ENCODE results near the gene SYNE2. TPM values are rescaled to one million over a fixed set of nuclear protein-coding genes. Genes with fewer than 3 reads are reported as not detected.

The SYNE2 gene
- total and polyA plus RNA-seq, 2 donors (not counting 1 experiment from before 2014, with no cell fraction given) = 3.1 to 15.4 TPM

DNA sequence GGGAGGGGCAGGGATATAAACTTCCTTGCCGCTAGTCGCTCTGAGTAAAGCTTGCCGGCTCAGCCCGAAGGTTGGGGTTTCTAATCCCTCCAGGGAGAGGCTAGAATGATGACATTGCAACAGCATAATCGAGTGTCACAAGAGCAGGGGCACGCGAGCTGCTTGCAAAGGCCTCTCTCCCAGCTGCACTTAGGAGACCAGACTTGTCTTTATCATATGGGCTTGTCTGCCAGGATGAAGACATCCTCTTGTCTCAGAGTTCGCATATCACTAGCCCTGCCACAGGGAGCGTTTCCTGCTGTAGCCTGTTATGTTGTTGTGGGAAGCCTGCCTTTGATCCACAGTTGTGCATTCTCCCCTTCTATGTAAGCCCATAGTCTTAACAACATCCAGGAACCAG lies 261.4 kb downstream of the SYNE2 start:
- TF ChIP-seq EZH2 (IDR thresholded peaks at IDR 0.05; ENCODE audit: low read length, missing control alignments) = no peak
- TF ChIP-seq, protein P1, sequence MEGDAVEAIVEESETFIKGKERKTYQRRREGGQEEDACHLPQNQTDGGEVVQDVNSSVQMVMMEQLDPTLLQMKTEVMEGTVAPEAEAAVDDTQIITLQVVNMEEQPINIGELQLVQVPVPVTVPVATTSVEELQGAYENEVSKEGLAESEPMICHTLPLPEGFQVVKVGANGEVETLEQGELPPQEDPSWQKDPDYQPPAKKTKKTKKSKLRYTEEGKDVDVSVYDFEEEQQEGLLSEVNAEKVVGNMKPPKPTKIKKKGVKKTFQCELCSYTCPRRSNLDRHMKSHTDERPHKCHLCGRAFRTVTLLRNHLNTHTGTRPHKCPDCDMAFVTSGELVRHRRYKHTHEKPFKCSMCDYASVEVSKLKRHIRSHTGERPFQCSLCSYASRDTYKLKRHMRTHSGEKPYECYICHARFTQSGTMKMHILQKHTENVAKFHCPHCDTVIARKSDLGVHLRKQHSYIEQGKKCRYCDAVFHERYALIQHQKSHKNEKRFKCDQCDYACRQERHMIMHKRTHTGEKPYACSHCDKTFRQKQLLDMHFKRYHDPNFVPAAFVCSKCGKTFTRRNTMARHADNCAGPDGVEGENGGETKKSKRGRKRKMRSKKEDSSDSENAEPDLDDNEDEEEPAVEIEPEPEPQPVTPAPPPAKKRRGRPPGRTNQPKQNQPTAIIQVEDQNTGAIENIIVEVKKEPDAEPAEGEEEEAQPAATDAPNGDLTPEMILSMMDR (conservative IDR thresholded peaks at IDR 0.05 in 1 of 2, IDR thresholded peaks at IDR 0.05 in 1 of 2; ENCODE audit: low read depth in 1 of 2, low read length in 2 of 2) = no peak
- peak in 1 of 2 donors; percentile 27 for DNase-seq (ENCODE audit: low read depth in 2 of 2)
- no peak overlapping the region for H2AFZ ChIP-seq (ENCODE audit: low read length)

DNA sequence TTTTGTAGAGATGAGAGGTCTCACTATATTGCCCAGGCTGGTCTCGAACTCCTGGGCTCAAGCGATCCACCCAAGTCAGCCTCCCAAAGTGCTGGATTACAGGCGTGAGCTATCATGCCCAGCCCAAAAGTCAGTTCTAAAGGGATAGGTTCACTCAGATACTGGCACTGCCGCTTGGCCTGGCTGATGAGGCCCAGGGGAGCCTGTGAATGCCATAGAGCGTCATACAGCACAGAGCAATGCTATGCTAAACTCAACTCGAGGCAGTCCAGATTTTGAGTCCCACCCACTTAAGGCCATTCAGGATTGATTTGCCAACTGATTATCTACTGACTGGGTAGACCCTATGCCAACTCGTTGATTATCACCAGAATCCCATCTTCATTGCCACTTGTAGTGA lies 262.0 kb downstream of the SYNE2 start:
- Histone ChIP-seq H2AFZ (ENCODE audit: low read length) (no peak overlapping the region), H4K20me1 (ENCODE audit: control insufficient read depth, extremely low read depth, insufficient read depth, low read length) (no peaks in the 10 kb centered on the region), H3K27me3 (ENCODE audit: control insufficient read depth, insufficient read depth, low read length) (no peaks in the 10 kb centered on the region), H3K9me3 (ENCODE audit: control insufficient read depth, insufficient read depth, low read depth, low read length) (no peaks in the 10 kb centered on the region), H3K4me1 (ENCODE audit: control insufficient read depth, extremely low read depth, insufficient read depth, low read length) (peaks cover 3% of the 10 kb centered on the region), H3K4me2 (ENCODE audit: extremely low read depth, insufficient read depth, low read length) (no peak overlapping the region), H3K4me3 (replicated peaks in 1 of 4; ENCODE audit: control extremely low read depth in 1 of 4, insufficient read depth in 1 of 4, low read depth in 3 of 4, low read length in 4 of 4) (no peak overlapping the region), H3K79me2 (ENCODE audit: control insufficient read depth, insufficient read depth, low read length) (no peaks in the 10 kb centered on the region), H3K9ac (ENCODE audit: insufficient read depth, low read length) (no peak overlapping the region), H3K27ac (ENCODE audit: insufficient read depth, low read length) (no peak overlapping the region), H3K36me3 (ENCODE audit: control insufficient read depth, insufficient read depth, low read length) (no peaks in the 10 kb centered on the region)
- TF ChIP-seq, protein P1 (conservative IDR thresholded peaks at IDR 0.05 in 1 of 2, IDR thresholded peaks at IDR 0.05 in 1 of 2; ENCODE audit: low read depth in 1 of 2, low read length in 2 of 2) = no peak
- TF ChIP-seq EZH2 (IDR thresholded peaks at IDR 0.05; ENCODE audit: low read length, missing control alignments) = no peak
- no peak for DNase-seq (ENCODE audit: low read depth in 2 of 2)

More for the DNA sequence above, 261.4 kb downstream of the SYNE2 start:
- Histone ChIP-seq H3K4me2 (ENCODE audit: extremely low read depth, insufficient read depth, low read length) (no peak overlapping the region), H3K9me3 (ENCODE audit: control insufficient read depth, insufficient read depth, low read depth, low read length) (no peaks in the 10 kb centered on the region), H3K4me1 (ENCODE audit: control insufficient read depth, extremely low read depth, insufficient read depth, low read length) (peaks cover 3% of the 10 kb centered on the region), H3K27me3 (ENCODE audit: control insufficient read depth, insufficient read depth, low read length) (no peaks in the 10 kb centered on the region), H3K27ac (ENCODE audit: insufficient read depth, low read length) (no peak overlapping the region), H3K4me3 (replicated peaks in 1 of 4; ENCODE audit: control extremely low read depth in 1 of 4, insufficient read depth in 1 of 4, low read depth in 3 of 4, low read length in 4 of 4) (no peak overlapping the region), H4K20me1 (ENCODE audit: control insufficient read depth, extremely low read depth, insufficient read depth, low read length) (no peaks in the 10 kb centered on the region), H3K79me2 (ENCODE audit: control insufficient read depth, insufficient read depth, low read length) (no peaks in the 10 kb centered on the region), H3K9ac (ENCODE audit: insufficient read depth, low read length) (no peak overlapping the region), H3K36me3 (ENCODE audit: control insufficient read depth, insufficient read depth, low read length) (no peaks in the 10 kb centered on the region)

- H3K4me2 ChIP-seq (ENCODE audit: extremely low read depth, insufficient read depth, low read length) = no peak overlapping the region
- H3K9me3 ChIP-seq (ENCODE audit: control insufficient read depth, insufficient read depth, low read depth, low read length) = no peaks in the 10 kb centered on the region
- H3K9ac ChIP-seq (ENCODE audit: insufficient read depth, low read length) = no peak overlapping the region
- H4K20me1 ChIP-seq (ENCODE audit: control insufficient read depth, extremely low read depth, insufficient read depth, low read length) = no peaks in the 10 kb centered on the region
- H3K36me3 ChIP-seq (ENCODE audit: control insufficient read depth, insufficient read depth, low read length) = no peaks in the 10 kb centered on the region
- peaks cover 3% of the 10 kb centered on the region for H3K4me1 ChIP-seq (ENCODE audit: control insufficient read depth, extremely low read depth, insufficient read depth, low read length)
- H2AFZ ChIP-seq (ENCODE audit: low read length) = no peak overlapping the region
- H3K4me3 ChIP-seq (replicated peaks in 1 of 4; ENCODE audit: control extremely low read depth in 1 of 4, insufficient read depth in 1 of 4, low read depth in 3 of 4, low read length in 4 of 4) = no peak overlapping the region
- no peak for DNase-seq (ENCODE audit: low read depth in 2 of 2)
- H3K79me2 ChIP-seq (ENCODE audit: control insufficient read depth, insufficient read depth, low read length) = no peaks in the 10 kb centered on the region
- TF ChIP-seq EZH2 (IDR thresholded peaks at IDR 0.05; ENCODE audit: low read length, missing control alignments) = no peak
- TF ChIP-seq, protein P1 (conservative IDR thresholded peaks at IDR 0.05 in 1 of 2, IDR thresholded peaks at IDR 0.05 in 1 of 2; ENCODE audit: low read depth in 1 of 2, low read length in 2 of 2) = no peak
- H3K27me3 ChIP-seq (ENCODE audit: control insufficient read depth, insufficient read depth, low read length) = no peaks in the 10 kb centered on the region
- H3K27ac ChIP-seq (ENCODE audit: insufficient read depth, low read length) = no peak overlapping the region
These were observed 262.6 kb downstream of the SYNE2 start for GRCh38 chr14:64115401-64115800.

Data from fibroblast of lung (primary cell).